ENCODE measurements around the gene ABCA4.

- TF ChIP-seq, protein P1, sequence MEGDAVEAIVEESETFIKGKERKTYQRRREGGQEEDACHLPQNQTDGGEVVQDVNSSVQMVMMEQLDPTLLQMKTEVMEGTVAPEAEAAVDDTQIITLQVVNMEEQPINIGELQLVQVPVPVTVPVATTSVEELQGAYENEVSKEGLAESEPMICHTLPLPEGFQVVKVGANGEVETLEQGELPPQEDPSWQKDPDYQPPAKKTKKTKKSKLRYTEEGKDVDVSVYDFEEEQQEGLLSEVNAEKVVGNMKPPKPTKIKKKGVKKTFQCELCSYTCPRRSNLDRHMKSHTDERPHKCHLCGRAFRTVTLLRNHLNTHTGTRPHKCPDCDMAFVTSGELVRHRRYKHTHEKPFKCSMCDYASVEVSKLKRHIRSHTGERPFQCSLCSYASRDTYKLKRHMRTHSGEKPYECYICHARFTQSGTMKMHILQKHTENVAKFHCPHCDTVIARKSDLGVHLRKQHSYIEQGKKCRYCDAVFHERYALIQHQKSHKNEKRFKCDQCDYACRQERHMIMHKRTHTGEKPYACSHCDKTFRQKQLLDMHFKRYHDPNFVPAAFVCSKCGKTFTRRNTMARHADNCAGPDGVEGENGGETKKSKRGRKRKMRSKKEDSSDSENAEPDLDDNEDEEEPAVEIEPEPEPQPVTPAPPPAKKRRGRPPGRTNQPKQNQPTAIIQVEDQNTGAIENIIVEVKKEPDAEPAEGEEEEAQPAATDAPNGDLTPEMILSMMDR (IDR thresholded peaks at IDR 0.05; ENCODE audit: poor library complexity) = no peak
- no peak for TF ChIP-seq EZH2phosphoT487 (IDR thresholded peaks at IDR 0.05; ENCODE audit: low read depth, severe bottlenecking, unreplicated experiment)
- no peak for TF ChIP-seq EZH2 (IDR thresholded peaks at IDR 0.05; ENCODE audit: borderline replicate concordance)
Observed at GRCh38 chr1:94143173-94143808, 22.3 kb upstream of the ABCA4 start.
